OCI-LY7 (cell line): Measurements from ENCODE around the gene PSMA7. TPM values are rescaled to one million over a fixed set of nuclear protein-coding genes. Genes with fewer than 3 reads are reported as not detected.

Source experiments
- BruUV-seq: library from RNA; stranded (reverse); fragments of 400-500 nt; replicated peaks from 2 replicates; lab custom pipeline; 2021; lab: Mats Ljungman, UMichigan
- CTCF ChIA-PET: fragments of 300-600 bp; sonication (Branson Sonifier 250); formaldehyde crosslinking; loops from one replicate; lab custom pipeline; 2022; ENCODE audit warnings: antibody characterized with exemption; ENCODE audit not compliant: unreplicated experiment; lab: Charles Lee
- POLR2A ChIA-PET: fragments of 300-600 bp; sonication (Branson Sonifier 250); formaldehyde crosslinking; loops from one replicate; lab custom pipeline; 2022; ENCODE audit warnings: antibody characterized with exemption; lab: Charles Lee
- DNase-seq: peaks from one replicate; pipeline ENCODE4 v3.0.0-alpha.2; 2015; ENCODE audit warnings: low spot score
- H2AFZ ChIP-seq: fragments of 200-600 bp; sonication (generic), shearing (Covaris generic); 2 replicates; pipeline ENCODE4 v1.6.1; 2014; ENCODE audit warnings: mild to moderate bottlenecking, antibody characterized with exemption, low read length, moderate library complexity
- H3K27ac ChIP-seq: fragments of 200-600 bp; sonication (generic); 2 replicates; pipeline ENCODE4 v1.5.1; 2014; ENCODE audit warnings: mixed run types, low read depth, mild to moderate bottlenecking, moderate library complexity, low read length, inconsistent platforms; ENCODE audit not compliant: poor library complexity, severe bottlenecking
- H3K36me3 ChIP-seq: fragments of 200-600 bp; sonication (generic); 2 replicates; pipeline ENCODE4 v1.6.1; 2014; ENCODE audit warnings: mild to moderate bottlenecking, antibody characterized with exemption, low read length, moderate library complexity, mixed read lengths; ENCODE audit not compliant: insufficient read depth
- H3K4me1 ChIP-seq: fragments of 200-600 bp; sonication (generic); 2 replicates; pipeline ENCODE4 v1.5.1; 2014; ENCODE audit warnings: mild to moderate bottlenecking, low read length; ENCODE audit not compliant: insufficient read depth, poor library complexity, severe bottlenecking
- H3K4me2 ChIP-seq: fragments of 200-600 bp; sonication (generic); 2 replicates; pipeline ENCODE4 v1.6.1; 2014; ENCODE audit warnings: mild to moderate bottlenecking, low read length
- H3K4me3 ChIP-seq: fragments of 200-600 bp; sonication (generic); 2 replicates; pipeline ENCODE4 v1.5.1; 2014; ENCODE audit warnings: mild to moderate bottlenecking, low read depth, low read length; ENCODE audit not compliant: poor library complexity, severe bottlenecking
- H3K79me2 ChIP-seq: fragments of 200-600 bp; sonication (generic); 2 replicates; pipeline ENCODE4 v1.6.1; 2016; ENCODE audit warnings: low read depth, mild to moderate bottlenecking, low read length, moderate library complexity, mixed read lengths; ENCODE audit not compliant: insufficient read depth
- H3K9me2 ChIP-seq: fragments of 200-600 bp; sonication (generic); 2 replicates; pipeline ENCODE4 v1.6.1; 2016; ENCODE audit warnings: mild to moderate bottlenecking, low read length, mixed read lengths; ENCODE audit not compliant: insufficient read depth
- H3K9me3 ChIP-seq: fragments of 200-600 bp; sonication (generic); 2 replicates; pipeline ENCODE4 v1.6.1; 2014; ENCODE audit warnings: mild to moderate bottlenecking, mixed run types, low read length, mixed read lengths
- H4K20me1 ChIP-seq: fragments of 200-600 bp; sonication (generic); 2 replicates; pipeline ENCODE4 v1.6.1; 2014; ENCODE audit warnings: mild to moderate bottlenecking, antibody characterized with exemption, low read length, moderate library complexity, mixed read lengths; ENCODE audit not compliant: insufficient read depth
- EZH2phosphoT487 ChIP-seq: fragments of 200-600 bp; sonication (generic); IDR thresholded peaks from 2 replicates; pipeline ENCODE4 v1.6.1; 2018; ENCODE audit warnings: low read depth, borderline replicate concordance, mild to moderate bottlenecking, mixed run types, antibody characterized with exemption, low read length, moderate library complexity, mixed read lengths
- intact Hi-C: fragments of 100-400 bp; cut with micrococcal nuclease; formaldehyde crosslinking; loops from one replicate; pipeline ENCODE4 v1.10.0; 2022; ENCODE audit not compliant: unreplicated experiment
- total RNA-seq, 2 experiments: library from RNA; depleted of rRNA in 1 of 2; stranded (reverse); fragments of >200 nt in 1 of 2; shearing (Covaris generic) in 1 of 2; gene quantifications; 2 replicates each; pipeline ENCODE4 v1.2.3, GENCODE V29; 2014 to 2022
- TF ChIP-seq, protein P1 (sequence below): fragments of 200-600 bp; sonication (generic); conservative IDR thresholded peaks from 2 replicates; pipeline ENCODE4 v1.5.1; 2014; ENCODE audit warnings: mild to moderate bottlenecking, antibody characterized with exemption, low read length, moderate library complexity, mixed read lengths

The PSMA7 gene
- total RNA-seq, 2 experiments from 2014 or later = 247 to 266 TPM

GRCh38 chr20:62129731-62130531 is 13.3 kb downstream of the PSMA7 start:
- no TSS peak for BruUV-seq
- H3K27ac ChIP-seq = peak overlapping the region; percentile 73
- POLR2A ChIA-PET = interaction anchor here (0.6 to 1.3 kb wide), 2 partner anchors 11 to 160 kb away, joined by 3 read pairs; no protein-coding TSS in a partner anchor

DNA sequence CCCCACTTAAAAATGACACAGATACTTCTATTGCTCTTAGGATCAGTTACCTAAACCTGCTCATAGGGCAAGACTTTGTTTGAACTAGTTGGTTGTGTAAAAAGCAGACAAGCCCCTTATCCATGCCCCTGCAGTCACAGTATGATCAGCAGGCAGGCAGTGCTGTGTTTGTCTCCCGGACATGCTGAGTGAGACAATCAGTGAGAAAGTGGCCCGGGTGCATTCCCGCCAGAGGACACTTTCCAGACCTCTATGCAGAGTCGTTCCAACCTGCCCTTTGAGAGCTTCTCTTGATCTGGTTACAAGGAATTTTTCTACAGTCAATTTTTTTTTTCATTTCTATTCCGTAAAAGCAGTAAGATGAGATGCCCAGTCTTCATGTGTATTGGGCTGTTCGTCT is 14.7 kb downstream of the PSMA7 start:
- Histone ChIP-seq H3K4me2 (no peak overlapping the region), H3K79me2 (peaks cover 12% of the 10 kb centered on the region), H2AFZ (no peak overlapping the region), H3K27ac (peak overlapping the region; percentile 73), H3K9me3 (no peaks in the 10 kb centered on the region), H3K4me1 (peaks cover 27% of the 10 kb centered on the region), H4K20me1 (peaks cover 9% of the 10 kb centered on the region), H3K4me3 (no peak overlapping the region), H3K36me3 (peaks cover 100% of the 10 kb centered on the region), H3K9me2 (no peaks in the 10 kb centered on the region)
- ChIA-PET POLR2A (no interaction called here), CTCF (no interaction called here)
- no peak for DNase-seq
- intact Hi-C loops = no loop called here
- no TSS peak for BruUV-seq
- TF ChIP-seq, protein P1, sequence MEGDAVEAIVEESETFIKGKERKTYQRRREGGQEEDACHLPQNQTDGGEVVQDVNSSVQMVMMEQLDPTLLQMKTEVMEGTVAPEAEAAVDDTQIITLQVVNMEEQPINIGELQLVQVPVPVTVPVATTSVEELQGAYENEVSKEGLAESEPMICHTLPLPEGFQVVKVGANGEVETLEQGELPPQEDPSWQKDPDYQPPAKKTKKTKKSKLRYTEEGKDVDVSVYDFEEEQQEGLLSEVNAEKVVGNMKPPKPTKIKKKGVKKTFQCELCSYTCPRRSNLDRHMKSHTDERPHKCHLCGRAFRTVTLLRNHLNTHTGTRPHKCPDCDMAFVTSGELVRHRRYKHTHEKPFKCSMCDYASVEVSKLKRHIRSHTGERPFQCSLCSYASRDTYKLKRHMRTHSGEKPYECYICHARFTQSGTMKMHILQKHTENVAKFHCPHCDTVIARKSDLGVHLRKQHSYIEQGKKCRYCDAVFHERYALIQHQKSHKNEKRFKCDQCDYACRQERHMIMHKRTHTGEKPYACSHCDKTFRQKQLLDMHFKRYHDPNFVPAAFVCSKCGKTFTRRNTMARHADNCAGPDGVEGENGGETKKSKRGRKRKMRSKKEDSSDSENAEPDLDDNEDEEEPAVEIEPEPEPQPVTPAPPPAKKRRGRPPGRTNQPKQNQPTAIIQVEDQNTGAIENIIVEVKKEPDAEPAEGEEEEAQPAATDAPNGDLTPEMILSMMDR = no peak
- no peak for TF ChIP-seq EZH2phosphoT487

More at GRCh38 chr20:62129731-62130531, 13.3 kb downstream of the PSMA7 start:
- H3K4me1 ChIP-seq = peaks cover 19% of the 10 kb centered on the region
- peak overlapping the region; percentile 57 for H3K4me2 ChIP-seq
- TF ChIP-seq EZH2phosphoT487 = no peak
- TF ChIP-seq, protein P1 = no peak
- H3K4me3 ChIP-seq = peak overlapping the region; percentile 13
- peak; percentile 63 for DNase-seq
- H3K9me3 ChIP-seq = no peaks in the 10 kb centered on the region
- no peaks in the 10 kb centered on the region for H4K20me1 ChIP-seq
- CTCF ChIA-PET = interaction anchor here (1.5 kb wide), 1 partner anchor 120 kb away, joined by 6 read pairs; no protein-coding TSS in a partner anchor
- H3K9me2 ChIP-seq = no peaks in the 10 kb centered on the region
- H3K79me2 ChIP-seq = no peaks in the 10 kb centered on the region
- H2AFZ ChIP-seq = no peak overlapping the region
- intact Hi-C loops = no loop called here
- peaks cover 100% of the 10 kb centered on the region for H3K36me3 ChIP-seq

- H3K4me2 ChIP-seq = no peak overlapping the region
- no peak overlapping the region for H3K4me3 ChIP-seq
- H3K9me3 ChIP-seq = no peaks in the 10 kb centered on the region
- H2AFZ ChIP-seq = no peak overlapping the region
- H3K79me2 ChIP-seq = peaks cover 19% of the 10 kb centered on the region
- no TSS peak for BruUV-seq
- no peaks in the 10 kb centered on the region for H3K9me2 ChIP-seq
- ChIA-PET POLR2A (no interaction called here), CTCF (no interaction called here)
- H3K36me3 ChIP-seq = peaks cover 94% of the 10 kb centered on the region
- H3K27ac ChIP-seq = no peak overlapping the region
- H3K4me1 ChIP-seq = peaks cover 32% of the 10 kb centered on the region
- intact Hi-C loops = no loop called here
- H4K20me1 ChIP-seq = peaks cover 13% of the 10 kb centered on the region
- DNase-seq = no peak
- TF ChIP-seq, protein P1 = no peak
- TF ChIP-seq EZH2phosphoT487 = no peak
Observed at GRCh38 chr20:62127799-62128198, 15.4 kb downstream of the PSMA7 start.
